A549 (cell line): Measurements from ENCODE around the gene EPHA1. TPM values are rescaled to one million over a fixed set of nuclear protein-coding genes. Genes with fewer than 3 reads are reported as not detected.

Source experiments
- ATAC-seq, 2 experiments: fragments of 200-7000 bp in 1 of 2; fragments of >200 bp in 1 of 2; cut with Nextera tagmentation in 1 of 2; cut with Tn5 transposase in 1 of 2; 3 replicates each; pipeline versions ENCODE4 v1.8.0 to v1.9.1; 2018 to 2020; ENCODE audit warnings: mild to moderate bottlenecking in 1 of 2, moderate library complexity in 1 of 2
- CTCF ChIA-PET: fragments of 300-600 bp; sonication (Branson Sonifier 250); formaldehyde crosslinking; extraction: SDS; loops from one replicate; lab custom pipeline; 2021; ENCODE audit warnings: antibody characterized with exemption, inconsistent platforms; lab: Yijun Ruan, JAX
- POLR2A ChIA-PET: fragments of 350-600 bp; formaldehyde crosslinking; extraction: SDS; loops from one replicate; lab custom pipeline; 2021; ENCODE audit warnings: antibody characterized with exemption, inconsistent platforms; lab: Yijun Ruan, JAX
- DNase-seq, 2 experiments: peaks; one replicate each; pipeline versions ENCODE4 v3.0.0 to v3.0.0-alpha.2; 2011 to 2016; ENCODE audit warnings: low read depth in 1 of 2, low spot score in 1 of 2
- FAIRE-seq: peaks from 2 replicates; lab custom pipeline; 2011; peaks lifted over from hg19 to GRCh38; lab: Jason Lieb, UNC
- H3K27ac ChIP-seq, 2 experiments: fragments of >200 bp; sonication (Bioruptor Twin); formaldehyde crosslinking; 3 replicates each; pipeline ENCODE4 v1.5.1; 2016 to 2017
- H3K4me1 ChIP-seq: fragments of >200 bp; sonication (Bioruptor Twin); formaldehyde crosslinking; 3 replicates; pipeline ENCODE4 v1.6.1; 2016
- H3K4me2 ChIP-seq: fragments of >200 bp; sonication (Bioruptor Twin); formaldehyde crosslinking; 3 replicates; pipeline ENCODE4 v1.6.1; 2016
- H3K4me3 ChIP-seq: fragments of >200 bp; sonication (Bioruptor Twin); formaldehyde crosslinking; 3 replicates; pipeline ENCODE4 v1.5.1; 2016
- H3K9me3 ChIP-seq: fragments of >200 bp; sonication (Bioruptor Twin); formaldehyde crosslinking; 3 replicates; pipeline ENCODE4 v1.6.1; 2016
- CHD4 ChIP-seq: fragments of 200-600 bp; sonication (generic); IDR thresholded peaks from 2 replicates; pipeline ENCODE4 v1.6.1; 2016; ENCODE audit warnings: antibody characterized with exemption, mild to moderate bottlenecking, borderline replicate concordance
- EHF ChIP-seq: fragments of 250-450 bp; sonication (Bioruptor Pico); IDR thresholded peaks from 2 replicates; pipeline ENCODE4 v1.5.0; 2020; ENCODE audit warnings: mild to moderate bottlenecking
- JUN ChIP-seq, 2 experiments: fragments of >200 bp; sonication (Bioruptor Twin); formaldehyde crosslinking; IDR thresholded peaks; 2 replicates in 1 of 2; 3 replicates in 1 of 2; pipeline ENCODE4 v1.6.1; 2016 to 2017
- MAFK ChIP-seq: fragments of 450-650 bp; IDR thresholded peaks from 2 replicates; pipeline ENCODE4 v1.6.1; 2014; ENCODE audit not compliant: partially characterized antibody
- MAZ ChIP-seq: fragments of 150-350 bp; IDR thresholded peaks from 2 replicates; pipeline ENCODE4 v1.6.1; 2014; ENCODE audit warnings: antibody characterized with exemption, low read depth, low read length, borderline replicate concordance
- RAD21 ChIP-seq, 2 experiments: fragments of >200 bp in 1 of 2; sonication (Bioruptor Twin) in 1 of 2; formaldehyde crosslinking in 1 of 2; IDR thresholded peaks in 1 of 2; conservative IDR thresholded peaks in 1 of 2; 2 replicates in 1 of 2; 3 replicates in 1 of 2; pipeline ENCODE4 v1.6.1; 2012 to 2018; ENCODE audit warnings: inconsistent platforms in 1 of 2
- WGBS: methylation state at CpG from one replicate; pipeline ENCODE4 v1.1.6; 2017; ENCODE audit errors: missing lambda C conversion rate; 5-methylcytosine and 5-hydroxymethylcytosine counted together
- polyA plus RNA-seq, 4 experiments: library from polyadenylated mRNA; depleted of rRNA in 3 of 4; stranded (reverse); fragments of >200 nt; fragmentation: RNase III in 1 of 4; extraction: RNeasy Plus Mini Kit Qiagen cat#74134 plus additional on column Dnase treatment in 1 of 4; gene quantifications; 2 replicates in 3 of 4; 3 replicates in 1 of 4; pipeline ENCODE4 v1.2.3, GENCODE V29; 2011 to 2017
- TF ChIP-seq, protein P1 (sequence below): fragments of >200 bp; sonication (Bioruptor Twin); formaldehyde crosslinking; IDR thresholded peaks from 3 replicates; pipeline ENCODE4 v1.5.1; 2016
- TF ChIP-seq, protein P2 (sequence below): IDR thresholded peaks from 2 replicates; pipeline ENCODE4 v1.6.1; 2012
- TF ChIP-seq, protein P3 (sequence below): fragments of >200 bp; sonication (Bioruptor Twin); formaldehyde crosslinking; IDR thresholded peaks from 2 replicates; pipeline ENCODE4 v1.6.1; 2016
- TF ChIP-seq, protein P4 (sequence below): fragments of >200 bp; sonication (Bioruptor Twin); formaldehyde crosslinking; IDR thresholded peaks from 3 replicates; pipeline ENCODE4 v1.6.1; 2016

Gene EPHA1
- polyA plus RNA-seq, 2 of the 4 experiments (the other 2 are of a cell fraction), result not detected

DNA sequence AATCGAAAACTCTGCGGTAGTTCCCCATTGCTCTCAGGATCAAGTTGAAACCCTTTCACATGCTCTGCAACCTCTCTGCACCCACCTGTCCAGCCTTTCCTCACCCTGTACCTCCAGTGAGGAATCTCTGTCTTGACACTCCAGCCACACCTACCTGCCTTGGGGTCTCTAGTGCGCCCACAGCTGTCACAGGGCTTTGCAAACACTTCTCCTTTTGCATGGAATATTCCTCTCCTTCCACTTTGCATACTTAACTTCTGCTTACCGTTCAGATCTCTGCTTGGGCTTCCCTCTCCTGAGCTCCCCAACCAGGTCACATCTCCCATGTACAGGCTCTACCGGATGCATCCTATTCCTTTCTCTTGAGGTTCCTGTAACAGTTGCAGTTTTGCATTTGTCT is 34.1 kb downstream of the EPHA1 start:
- no peak overlapping the region for H3K27ac ChIP-seq
- 89% methylated on average over 5 of the region's 5 CpGs for WGBS
- FAIRE-seq, result no peak
- H3K4me1 ChIP-seq, result peaks cover 24% of the 10 kb centered on the region
- POLR2A ChIA-PET, result no interaction called here
- H3K4me3 ChIP-seq, result no peak overlapping the region
- TF ChIP-seq, protein P1, sequence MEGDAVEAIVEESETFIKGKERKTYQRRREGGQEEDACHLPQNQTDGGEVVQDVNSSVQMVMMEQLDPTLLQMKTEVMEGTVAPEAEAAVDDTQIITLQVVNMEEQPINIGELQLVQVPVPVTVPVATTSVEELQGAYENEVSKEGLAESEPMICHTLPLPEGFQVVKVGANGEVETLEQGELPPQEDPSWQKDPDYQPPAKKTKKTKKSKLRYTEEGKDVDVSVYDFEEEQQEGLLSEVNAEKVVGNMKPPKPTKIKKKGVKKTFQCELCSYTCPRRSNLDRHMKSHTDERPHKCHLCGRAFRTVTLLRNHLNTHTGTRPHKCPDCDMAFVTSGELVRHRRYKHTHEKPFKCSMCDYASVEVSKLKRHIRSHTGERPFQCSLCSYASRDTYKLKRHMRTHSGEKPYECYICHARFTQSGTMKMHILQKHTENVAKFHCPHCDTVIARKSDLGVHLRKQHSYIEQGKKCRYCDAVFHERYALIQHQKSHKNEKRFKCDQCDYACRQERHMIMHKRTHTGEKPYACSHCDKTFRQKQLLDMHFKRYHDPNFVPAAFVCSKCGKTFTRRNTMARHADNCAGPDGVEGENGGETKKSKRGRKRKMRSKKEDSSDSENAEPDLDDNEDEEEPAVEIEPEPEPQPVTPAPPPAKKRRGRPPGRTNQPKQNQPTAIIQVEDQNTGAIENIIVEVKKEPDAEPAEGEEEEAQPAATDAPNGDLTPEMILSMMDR, result no peak
- no peak for TF ChIP-seq MAFK
- CTCF ChIA-PET, result interaction anchor here (0.6 to 3.1 kb wide), 5 partner anchors 29 to 1107 kb away, joined by 3 to 9 read pairs (median 4); partner anchors contain the start of gene CLCN1
- H3K9me3 ChIP-seq, result no peaks in the 10 kb centered on the region
- no peak overlapping the region for H3K4me2 ChIP-seq
- ATAC-seq, result no peak
- DNase-seq, result no peak

GRCh38 chr7:143373255-143373794 is 35.3 kb downstream of the EPHA1 start:
- H3K9me3 ChIP-seq, result no peaks in the 10 kb centered on the region

GRCh38 chr7:143372070-143372469 is 36.6 kb downstream of the EPHA1 start:
- Histone ChIP-seq H3K4me1 (peaks cover 27% of the 10 kb centered on the region), H3K4me2 (no peak overlapping the region), H3K27ac (no peak overlapping the region), H3K9me3 (no peaks in the 10 kb centered on the region), H3K4me3 (no peak overlapping the region)
- TF ChIP-seq, protein P2, sequence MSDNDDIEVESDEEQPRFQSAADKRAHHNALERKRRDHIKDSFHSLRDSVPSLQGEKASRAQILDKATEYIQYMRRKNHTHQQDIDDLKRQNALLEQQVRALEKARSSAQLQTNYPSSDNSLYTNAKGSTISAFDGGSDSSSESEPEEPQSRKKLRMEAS, result no peak
- TF ChIP-seq MAZ, result no peak
- CTCF ChIA-PET, result interaction anchor here (1.5 to 4.8 kb wide), 2 partner anchors 8 to 27 kb away, joined by 5 to 30 read pairs; no protein-coding TSS in a partner anchor
- FAIRE-seq (no peak), DNase-seq (no peak), ATAC-seq (no peak)
- 43% methylated on average over 4 of the region's 4 CpGs for WGBS
- POLR2A ChIA-PET, result no interaction called here

More at GRCh38 chr7:143373255-143373794, 35.3 kb downstream of the EPHA1 start:
- POLR2A ChIA-PET, result no interaction called here
- Histone ChIP-seq H3K27ac (no peak overlapping the region), H3K4me3 (no peak overlapping the region)
- peak; percentile 11 to 27; a peak in 1 of 5 replicates for TF ChIP-seq RAD21 (conservative IDR thresholded peaks at IDR 0.05 in 1 of 2, IDR thresholded peaks at IDR 0.05 in 1 of 2)
- TF ChIP-seq, protein P3, sequence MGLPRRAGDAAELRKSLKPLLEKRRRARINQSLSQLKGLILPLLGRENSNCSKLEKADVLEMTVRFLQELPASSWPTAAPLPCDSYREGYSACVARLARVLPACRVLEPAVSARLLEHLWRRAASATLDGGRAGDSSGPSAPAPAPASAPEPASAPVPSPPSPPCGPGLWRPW, result no peak
- TF ChIP-seq, protein P1, result peak; percentile 13; the same call in 2 of the 3 replicates
- no peak for TF ChIP-seq MAFK
- TF ChIP-seq EHF (CRISPR knock-in tag), result no peak
- TF ChIP-seq, all 56 proteins: peak for 2
- FAIRE-seq (no peak), ATAC-seq (peak; percentile 61 to 64; a peak in 4 of 6 replicates), DNase-seq (no peak)
- Histone ChIP-seq H3K4me1 (peaks cover 19% of the 10 kb centered on the region), H3K4me2 (no peak overlapping the region)
- WGBS, result 83% methylated on average over 4 of the region's 4 CpGs
- CTCF ChIA-PET, result interaction anchor here (1.5 to 3.1 kb wide), 4 partner anchors 28 to 57 kb away, joined by 4 to 9 read pairs (median 4); partner anchors contain the start of gene CLCN1

- ATAC-seq (no peak), DNase-seq (no peak)
- ChIA-PET CTCF (interaction anchor here (0.8 to 4.8 kb wide), 6 partner anchors 10 to 129 kb away, joined by 3 to 30 read pairs (median 6); no protein-coding TSS in a partner anchor), POLR2A (interaction anchor here (2.6 kb wide), 1 partner anchor 10 kb away, joined by 11 read pairs; no protein-coding TSS in a partner anchor)
- 77% methylated on average over 12 of the region's 12 CpGs for WGBS
- H3K4me2 ChIP-seq, result no peak overlapping the region
- no peak overlapping the region for H3K27ac ChIP-seq
- peaks cover 22% of the 10 kb centered on the region for H3K4me1 ChIP-seq
- no peak for TF ChIP-seq CHD4
- TF ChIP-seq JUN (IDR thresholded peaks at IDR 0.05), result no peak
- TF ChIP-seq, protein P4, sequence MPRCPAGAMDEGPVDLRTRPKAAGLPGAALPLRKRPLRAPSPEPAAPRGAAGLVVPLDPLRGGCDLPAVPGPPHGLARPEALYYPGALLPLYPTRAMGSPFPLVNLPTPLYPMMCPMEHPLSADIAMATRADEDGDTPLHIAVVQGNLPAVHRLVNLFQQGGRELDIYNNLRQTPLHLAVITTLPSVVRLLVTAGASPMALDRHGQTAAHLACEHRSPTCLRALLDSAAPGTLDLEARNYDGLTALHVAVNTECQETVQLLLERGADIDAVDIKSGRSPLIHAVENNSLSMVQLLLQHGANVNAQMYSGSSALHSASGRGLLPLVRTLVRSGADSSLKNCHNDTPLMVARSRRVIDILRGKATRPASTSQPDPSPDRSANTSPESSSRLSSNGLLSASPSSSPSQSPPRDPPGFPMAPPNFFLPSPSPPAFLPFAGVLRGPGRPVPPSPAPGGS, result no peak
- no peak for TF ChIP-seq MAZ
- TF ChIP-seq, all 56 proteins: peak for 0
- Histone ChIP-seq H3K4me3 (no peak overlapping the region), H3K9me3 (no peaks in the 10 kb centered on the region)
- no peak for FAIRE-seq
Observed at GRCh38 chr7:143369678-143370651, 38.7 kb downstream of the EPHA1 start.
